Spleen (tissue), 11 donors: Measurements from ENCODE around the gene MAZ. TPM values are rescaled to one million over a fixed set of nuclear protein-coding genes. Genes with fewer than 3 reads are reported as not detected.

ENCODE experiments used
- DNase-seq: peaks from one replicate; pipeline ENCODE4 v3.0.0-alpha.2; 2020
- H3K27ac ChIP-seq, 8 donors: fragments of 200-600 bp; sonication (generic) in 7 of 8; 1 replicate in 4 of 8; 2 replicates in 4 of 8; pipeline versions ENCODE4 v1.5.0 to v1.8.0; 2016 to 2021; ENCODE audit warnings: inconsistent platforms in 4 of 8, mild to moderate bottlenecking in 4 of 8, moderate library complexity in 1 of 8
- H3K27me3 ChIP-seq, 7 donors: fragments of 200-600 bp; sonication (generic) in 6 of 7; replicated peaks in 1 of 7; 1 replicate in 4 of 7; 2 replicates in 3 of 7; pipeline versions ENCODE4 v1.5.0 to v1.8.0; 2016 to 2021; ENCODE audit warnings: inconsistent platforms in 3 of 7, mild to moderate bottlenecking in 1 of 7
- H3K36me3 ChIP-seq, 6 donors: fragments of 200-600 bp; sonication (generic) in 5 of 6; 1 replicate in 4 of 6; 2 replicates in 2 of 6; pipeline versions ENCODE4 v1.5.0 to v1.8.0; 2016 to 2021; ENCODE audit warnings: inconsistent platforms in 2 of 6
- H3K4me1 ChIP-seq, 6 donors: fragments of 200-600 bp; sonication (generic) in 5 of 6; 1 replicate in 3 of 6; 2 replicates in 3 of 6; pipeline versions ENCODE4 v1.5.0 to v1.8.0; 2016 to 2021; ENCODE audit warnings: inconsistent platforms in 3 of 6
- H3K4me3 ChIP-seq, 8 donors: fragments of 200-600 bp; sonication (generic) in 7 of 8; 1 replicate in 4 of 8; 2 replicates in 4 of 8; pipeline versions ENCODE4 v1.5.0 to v1.8.0; 2016 to 2021; ENCODE audit warnings: inconsistent platforms in 4 of 8, mild to moderate bottlenecking in 4 of 8, moderate library complexity in 2 of 8
- H3K9me3 ChIP-seq, 8 donors: fragments of 200-600 bp; sonication (generic) in 7 of 8; 1 replicate in 4 of 8; 2 replicates in 4 of 8; pipeline versions ENCODE4 v1.5.0 to v1.8.0; 2016 to 2021; ENCODE audit warnings: inconsistent platforms in 4 of 8
- POLR2A ChIP-seq, 3 donors: fragments of 450-650 bp; IDR thresholded peaks; one replicate each; pipeline ENCODE4 v1.5.1; 2017; ENCODE audit warnings: antibody characterized with exemption in 3 of 3, mild to moderate bottlenecking in 1 of 3
- POLR2AphosphoS5 ChIP-seq, 3 donors: sonication (generic); formaldehyde crosslinking; IDR thresholded peaks; one replicate each; pipeline ENCODE4 v1.5.1; 2017; ENCODE audit warnings: antibody characterized with exemption in 3 of 3
- WGBS, 5 donors: extraction: QIAGEN DNeasy Blood & Tissue Kit in 3 of 5; methylation state at CpG; one replicate each; pipeline versions ENCODE4 v1.1.5 to v1.1.7; 2013 to 2018; 5-methylcytosine and 5-hydroxymethylcytosine counted together
- intact Hi-C: fragments of 100-400 bp; cut with DNase I; formaldehyde crosslinking; loops from one replicate; pipeline ENCODE4 v1.15.0; 2023; ENCODE audit warnings: low total_unique reads
- polyA plus RNA-seq, 3 donors: library from polyadenylated mRNA; stranded (reverse); fragments of 200-250 nt; gene quantifications; one replicate each; pipeline ENCODE4 v1.2.1, GENCODE V29; 2013
- small RNA-seq, 4 donors: library from RNA; depleted of rRNA; stranded (forward); fragments of <200 nt; gene quantifications; one replicate each; pipeline ENCODE3, GENCODE V24; 2016
- total RNA-seq, 7 donors: library from RNA; depleted of rRNA in 3 of 7; stranded (reverse); fragments of >200 nt in 3 of 7; fragmentation: NEBNext Ultra II Directional in 4 of 7; extraction: Animal tissue kit (Norgen Biotek cat#: 25700) in 4 of 7; gene quantifications; one replicate each; pipeline versions ENCODE4 v1.1.0 to v1.2.1, GENCODE V29; 2016 to 2021
- TF ChIP-seq, protein P1 (sequence below), 11 experiments: fragments of 200-600 bp in 7 of 11; fragments of 450-650 bp in 4 of 11; sonication (generic) in 4 of 11; IDR thresholded peaks in 8 of 11; conservative IDR thresholded peaks in 3 of 11; 1 replicate in 7 of 11; 2 replicates in 4 of 11; pipeline versions ENCODE4 v1.4.0 to v1.8.0; 2016 to 2021; ENCODE audit warnings: antibody characterized with exemption in 11 of 11, inconsistent platforms in 4 of 11, mild to moderate bottlenecking in 1 of 11
- donor health status: healthy with polysubstance abuse.
- donor health status: DM: no; HTN: no; CAD: no; lungs with moderate emphysema.
- donor health status: DM: no; HTN: no; CAD: no.
- donor health status: Bipolar disorder and iron deficiency.
- donor health status: healthy.
- donor health status: DM: no; HTN: no; CAD: no.
- donor health status: DM: yes; HTN: yes; CAD: no.

Gene MAZ
- total and polyA plus RNA-seq, 10 donors = 82.7 to 157 (median 113) TPM

GRCh38 chr16:29858974-29859373, 52.6 kb downstream of the MAZ start:
- Histone ChIP-seq H3K4me3 (no peak overlapping the region), H3K27ac (no peak overlapping the region), H3K27me3 (no peaks in the 10 kb centered on the region), H3K9me3 (no peaks in the 10 kb centered on the region), H3K36me3 (peaks cover 0 to 40% (median 31%) of the 10 kb centered on the region in 6 donors), H3K4me1 (peaks cover 17 to 35% (median 28%) of the 10 kb centered on the region in 6 donors)
- DNase-seq = no peak
- 93 to 96% (median 96%) methylated on average over 13 to 19 of the region's 19 CpGs for WGBS, 5 donors
- intact Hi-C loops = no loop called here
- no peak for TF ChIP-seq POLR2A (IDR thresholded peaks at IDR 0.05)
- no peak for TF ChIP-seq POLR2AphosphoS5 (IDR thresholded peaks at IDR 0.05)
- TF ChIP-seq, protein P1, sequence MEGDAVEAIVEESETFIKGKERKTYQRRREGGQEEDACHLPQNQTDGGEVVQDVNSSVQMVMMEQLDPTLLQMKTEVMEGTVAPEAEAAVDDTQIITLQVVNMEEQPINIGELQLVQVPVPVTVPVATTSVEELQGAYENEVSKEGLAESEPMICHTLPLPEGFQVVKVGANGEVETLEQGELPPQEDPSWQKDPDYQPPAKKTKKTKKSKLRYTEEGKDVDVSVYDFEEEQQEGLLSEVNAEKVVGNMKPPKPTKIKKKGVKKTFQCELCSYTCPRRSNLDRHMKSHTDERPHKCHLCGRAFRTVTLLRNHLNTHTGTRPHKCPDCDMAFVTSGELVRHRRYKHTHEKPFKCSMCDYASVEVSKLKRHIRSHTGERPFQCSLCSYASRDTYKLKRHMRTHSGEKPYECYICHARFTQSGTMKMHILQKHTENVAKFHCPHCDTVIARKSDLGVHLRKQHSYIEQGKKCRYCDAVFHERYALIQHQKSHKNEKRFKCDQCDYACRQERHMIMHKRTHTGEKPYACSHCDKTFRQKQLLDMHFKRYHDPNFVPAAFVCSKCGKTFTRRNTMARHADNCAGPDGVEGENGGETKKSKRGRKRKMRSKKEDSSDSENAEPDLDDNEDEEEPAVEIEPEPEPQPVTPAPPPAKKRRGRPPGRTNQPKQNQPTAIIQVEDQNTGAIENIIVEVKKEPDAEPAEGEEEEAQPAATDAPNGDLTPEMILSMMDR (IDR thresholded peaks at IDR 0.05 in 8 of 11, conservative IDR thresholded peaks at IDR 0.05 in 3 of 11) = no peak

GRCh38 chr16:29860218-29860617, 53.9 kb downstream of the MAZ start:
- no peak for TF ChIP-seq POLR2AphosphoS5 (IDR thresholded peaks at IDR 0.05)
- no peak for TF ChIP-seq POLR2A (IDR thresholded peaks at IDR 0.05)

More at GRCh38 chr16:29860218-29860617, 53.9 kb downstream of the MAZ start:
- DNase-seq = no peak
- 86 to 93% (median 91%) methylated on average over 9 of the region's 9 CpGs for WGBS, 5 donors
- no peak overlapping the region for H3K27ac ChIP-seq
- intact Hi-C loops = no loop called here
- H3K27me3 ChIP-seq = no peaks in the 10 kb centered on the region
- H3K9me3 ChIP-seq = no peaks in the 10 kb centered on the region
- H3K4me1 ChIP-seq = peaks cover 17 to 36% (median 29%) of the 10 kb centered on the region in 6 donors
- H3K4me3 ChIP-seq = no peak overlapping the region
- peaks cover 0 to 40% (median 31%) of the 10 kb centered on the region in 6 donors for H3K36me3 ChIP-seq

Small RNAs within 50 kb of the gene (small RNA-seq; reads per million reads assigned to genes)
- gene AC009133.6 (0 reads per million in 4 donors), gene AC120114.4 (0 reads per million in 4 donors)

Other genes starting within 250 kb of the MAZ start
- gene SPN, start 143.3 kb upstream of the MAZ start, total RNA-seq = 10 to 100 TPM; 21.6 to 46.4 (median 28.7) TPM
- 1 to 10 TPM; 3.9 to 9.1 (median 7.3) TPM for gene SPN, start 143.3 kb upstream of the MAZ start, polyA plus RNA-seq
- gene QPRT, start 127.3 kb upstream of the MAZ start, total RNA-seq = 10 to 100 TPM in 6 of 7 donors, 1 to 10 TPM in 1; 8.8 to 37.2 (median 21.7) TPM
- 1 to 10 TPM; 3.3 to 8.0 (median 7.5) TPM for gene QPRT, start 127.3 kb upstream of the MAZ start, polyA plus RNA-seq
- gene C16orf54, start 60.5 kb upstream of the MAZ start, total RNA-seq = 10 to 100 TPM; 34.5 to 46.0 (median 40.5) TPM
- gene C16orf54, start 60.5 kb upstream of the MAZ start, polyA plus RNA-seq = 10 to 100 TPM; 15.6 to 21.0 (median 16.6) TPM
- gene ZG16, start 28.3 kb upstream of the MAZ start, total RNA-seq = not detected
- under 1 TPM in 2 of 3 donors, not detected in 1; 0.06 to 0.07 TPM for gene ZG16, start 28.3 kb upstream of the MAZ start, polyA plus RNA-seq
- gene KIF22, start 15.8 kb upstream of the MAZ start, total RNA-seq = 10 to 100 TPM; 26.6 to 45.1 (median 36.2) TPM
- gene KIF22, start 15.8 kb upstream of the MAZ start, polyA plus RNA-seq = 10 to 100 TPM; 47.4 to 59.2 (median 56.4) TPM
- 1 to 10 TPM in 2 of 7 donors, under 1 TPM in 3, not detected in 2; 0.29 to 2.1 (median 0.77) TPM for gene PRRT2, start 5.7 kb downstream of the MAZ start, total RNA-seq
- under 1 TPM; 0.15 to 0.67 (median 0.22) TPM for gene PRRT2, start 5.7 kb downstream of the MAZ start, polyA plus RNA-seq
- gene PAGR1, start 9.6 kb downstream of the MAZ start, total RNA-seq = 10 to 100 TPM; 17.3 to 43.9 (median 23.6) TPM
- 10 to 100 TPM; 28.8 to 46.4 (median 37.9) TPM for gene PAGR1, start 9.6 kb downstream of the MAZ start, polyA plus RNA-seq
- gene MVP, start 13.9 kb downstream of the MAZ start, total RNA-seq = 100 to 1,000 TPM; 103 to 200 (median 160) TPM
- gene MVP, start 13.9 kb downstream of the MAZ start, polyA plus RNA-seq = 100 to 1,000 TPM in 1 of 3 donors, 10 to 100 TPM in 2; 72.3 to 153 (median 90.9) TPM
- 10 to 100 TPM; 50.2 to 81.2 (median 68.9) TPM for gene CDIPT, start 56.7 kb downstream of the MAZ start, total RNA-seq
- 10 to 100 TPM; 43.7 to 67.1 (median 53.1) TPM for gene CDIPT, start 56.7 kb downstream of the MAZ start, polyA plus RNA-seq
- gene SEZ6L2, start 93.0 kb downstream of the MAZ start, total RNA-seq = 1 to 10 TPM; 1.9 to 4.1 (median 2.7) TPM
- 1 to 10 TPM in 1 of 3 donors, under 1 TPM in 2; 0.35 to 1.4 (median 0.54) TPM for gene SEZ6L2, start 93.0 kb downstream of the MAZ start, polyA plus RNA-seq
- gene ASPHD1, start 94.0 kb downstream of the MAZ start, total RNA-seq = under 1 TPM in 3 of 7 donors, not detected in 4; 0.51 to 0.87 (median 0.66) TPM
- 1 to 10 TPM in 1 of 3 donors, under 1 TPM in 2; 0.28 to 1.6 (median 0.99) TPM for gene ASPHD1, start 94.0 kb downstream of the MAZ start, polyA plus RNA-seq
- gene KCTD13, start 119.7 kb downstream of the MAZ start, total RNA-seq = 10 to 100 TPM; 20.7 to 59.3 (median 34.7) TPM
- 10 to 100 TPM; 11.2 to 18.9 (median 15.3) TPM for gene KCTD13, start 119.7 kb downstream of the MAZ start, polyA plus RNA-seq
- gene TMEM219, start 155.6 kb downstream of the MAZ start, total RNA-seq = 100 to 1,000 TPM in 5 of 7 donors, 10 to 100 TPM in 2; 89.3 to 135 (median 107) TPM
- 100 to 1,000 TPM; 144 to 191 (median 155) TPM for gene TMEM219, start 155.6 kb downstream of the MAZ start, polyA plus RNA-seq
- gene TAOK2, start 167.3 kb downstream of the MAZ start, total RNA-seq = 10 to 100 TPM; 60.0 to 96.5 (median 78.6) TPM
- 10 to 100 TPM; 13.2 to 52.0 (median 18.5) TPM for gene TAOK2, start 167.3 kb downstream of the MAZ start, polyA plus RNA-seq
- gene HIRIP3, start 189.1 kb downstream of the MAZ start, total RNA-seq = 10 to 100 TPM in 6 of 7 donors, 1 to 10 TPM in 1; 10.0 to 17.7 (median 13.4) TPM
- gene HIRIP3, start 189.1 kb downstream of the MAZ start, polyA plus RNA-seq = 10 to 100 TPM; 12.5 to 16.1 (median 15.5) TPM
- 10 to 100 TPM; 62.6 to 89.5 (median 72.6) TPM for gene INO80E, start 189.7 kb downstream of the MAZ start, total RNA-seq
- 10 to 100 TPM; 47.9 to 93.3 (median 57.1) TPM for gene INO80E, start 189.7 kb downstream of the MAZ start, polyA plus RNA-seq
- gene DOC2A, start 204.5 kb downstream of the MAZ start, total RNA-seq = 1 to 10 TPM in 6 of 7 donors, under 1 TPM in 1; 0.74 to 4.2 (median 2.5) TPM
- gene DOC2A, start 204.5 kb downstream of the MAZ start, polyA plus RNA-seq = 1 to 10 TPM; 2.0 to 4.8 (median 2.3) TPM
- not detected for gene C16orf92, start 216.7 kb downstream of the MAZ start, total RNA-seq
- not detected for gene C16orf92, start 216.7 kb downstream of the MAZ start, polyA plus RNA-seq
- not detected for gene TLCD3B, start 224.7 kb downstream of the MAZ start, total RNA-seq
- gene TLCD3B, start 224.7 kb downstream of the MAZ start, polyA plus RNA-seq = under 1 TPM in 2 of 3 donors, not detected in 1; 0.09 to 0.10 TPM